SK-N-SH (cell line): ENCODE measurements around the gene SPATA18. TPM values are rescaled to one million over a fixed set of nuclear protein-coding genes. Genes with fewer than 3 reads are reported as not detected.

Source experiments
- CTCF ChIA-PET: fragments of 300-600, 350-600 bp; formaldehyde crosslinking; extraction: SDS; loops from one replicate; lab custom pipeline; 2021; lab: Yijun Ruan, JAX
- POLR2A ChIA-PET: fragments of 350-600 bp; sonication (Branson Sonifier 250); formaldehyde crosslinking; extraction: SDS; loops from one replicate; lab custom pipeline; 2020; ENCODE audit warnings: antibody characterized with exemption, inconsistent platforms; lab: Yijun Ruan, JAX
- DNase-seq: peaks from one replicate; pipeline ENCODE4 v3.0.0; 2012
- H2AFZ ChIP-seq: fragments of 200-600 bp; sonication (generic); 2 replicates; pipeline ENCODE4 v1.8.1; 2016; ENCODE audit warnings: antibody characterized with exemption, mild to moderate bottlenecking, low read depth
- H3F3A ChIP-seq: fragments of 200-600 bp; sonication (generic); replicated peaks from 2 replicates; pipeline ENCODE3; 2016; ENCODE audit warnings: antibody characterized with exemption, mild to moderate bottlenecking; ENCODE audit not compliant: insufficient read depth
- H3K27ac ChIP-seq, 2 experiments: fragments of 200-500 bp in 1 of 2; fragments of 200-600 bp in 1 of 2; sonication (Bioruptor generic) in 1 of 2; sonication (generic), shearing (Covaris generic) in 1 of 2; 2 replicates each; pipeline versions ENCODE4 v1.5.1 to v1.6.1; 2014 to 2016; ENCODE audit warnings: low read depth in 2 of 2, inconsistent platforms in 1 of 2, low read length in 1 of 2, mild to moderate bottlenecking in 1 of 2, mixed read lengths in 1 of 2
- H3K27me3 ChIP-seq: fragments of 200-600 bp; sonication (generic), shearing (Covaris generic); 2 replicates; pipeline ENCODE4 v1.6.1; 2016; ENCODE audit warnings: mixed run types; ENCODE audit not compliant: insufficient read depth
- H3K36me3 ChIP-seq, 2 experiments: fragments of 200-500 bp in 1 of 2; fragments of 200-600 bp in 1 of 2; sonication (Bioruptor generic) in 1 of 2; sonication (generic) in 1 of 2; replicated peaks in 1 of 2; 2 replicates each; pipeline versions ENCODE3 to v1.5.1; 2014 to 2016; ENCODE audit warnings: low read length in 1 of 2, mild to moderate bottlenecking in 1 of 2; ENCODE audit not compliant: insufficient read depth in 2 of 2, control insufficient read depth in 1 of 2
- H3K4me1 ChIP-seq, 2 experiments: fragments of 200-500 bp in 1 of 2; fragments of 200-600 bp in 1 of 2; sonication (Bioruptor generic) in 1 of 2; sonication (generic), shearing (Covaris generic) in 1 of 2; 2 replicates each; pipeline versions ENCODE4 v1.5.1 to v1.6.1; 2014 to 2016; ENCODE audit warnings: low read depth in 1 of 2, low read length in 1 of 2, mixed run types in 1 of 2; ENCODE audit not compliant: insufficient read depth in 2 of 2, control insufficient read depth in 1 of 2
- H3K4me2 ChIP-seq: fragments of 200-600 bp; sonication (generic), shearing (Covaris generic); 2 replicates; pipeline ENCODE4 v1.6.1; 2017; ENCODE audit warnings: mixed run types
- H3K4me3 ChIP-seq, 2 experiments: fragments of 200-500 bp in 1 of 2; fragments of 200-600 bp in 1 of 2; sonication (Bioruptor generic) in 1 of 2; sonication (generic), shearing (Covaris generic) in 1 of 2; 2 replicates each; pipeline versions ENCODE4 v1.5.1 to v1.8.1; 2014 to 2016; ENCODE audit warnings: low read depth in 2 of 2, inconsistent platforms in 1 of 2, low read length in 1 of 2, mild to moderate bottlenecking in 1 of 2, mixed read lengths in 1 of 2, moderate library complexity in 1 of 2
- H3K79me2 ChIP-seq: fragments of 200-600 bp; sonication (generic); 2 replicates; pipeline ENCODE4 v1.8.1; 2017; ENCODE audit warnings: mild to moderate bottlenecking; ENCODE audit not compliant: insufficient read depth
- H3K9ac ChIP-seq: fragments of 200-600 bp; sonication (generic); 2 replicates; pipeline ENCODE4 v1.6.1; 2017; ENCODE audit warnings: mixed run types
- H3K9me2 ChIP-seq: fragments of 200-600 bp; sonication (generic); 2 replicates; pipeline ENCODE4 v1.6.1; 2017; ENCODE audit warnings: mixed run types
- H3K9me3 ChIP-seq: fragments of 200-600 bp; sonication (generic); 2 replicates; pipeline ENCODE4 v1.6.1; 2017; ENCODE audit warnings: mixed run types, mild to moderate bottlenecking, moderate library complexity
- H4K20me1 ChIP-seq: fragments of 200-600 bp; sonication (generic); 2 replicates; pipeline ENCODE4 v1.6.1; 2017; ENCODE audit warnings: mild to moderate bottlenecking, mixed run types; ENCODE audit not compliant: insufficient read depth
- CHD2 ChIP-seq: fragments of 150-350 bp; IDR thresholded peaks from 2 replicates; pipeline ENCODE4 v1.6.1; 2018; ENCODE audit warnings: low read length; ENCODE audit not compliant: partially characterized antibody
- ELF1 ChIP-seq: IDR thresholded peaks from 2 replicates; pipeline ENCODE4 v1.4.0; 2012
- FOSL2 ChIP-seq: IDR thresholded peaks from 2 replicates; pipeline ENCODE4 v1.4.0; 2012; ENCODE audit warnings: low read depth, mild to moderate bottlenecking, moderate library complexity, borderline replicate concordance
- FOXM1 ChIP-seq: IDR thresholded peaks from 2 replicates; pipeline ENCODE4 v1.4.0; 2012; ENCODE audit warnings: low read depth, mild to moderate bottlenecking
- GATA2 ChIP-seq: sonication (generic); formaldehyde crosslinking; IDR thresholded peaks from 2 replicates; pipeline ENCODE4 v1.5.0; 2020; ENCODE audit warnings: mild to moderate bottlenecking, missing genetic modification reagents
- MEF2A ChIP-seq: IDR thresholded peaks from 2 replicates; pipeline ENCODE4 v1.4.0; 2012; ENCODE audit warnings: low read depth, borderline replicate concordance
- NFIC ChIP-seq: IDR thresholded peaks from 2 replicates; pipeline ENCODE4 v1.4.0; 2012; ENCODE audit warnings: borderline replicate concordance
- POLR2AphosphoS5 ChIP-seq: IDR thresholded peaks from 2 replicates; pipeline ENCODE4 v1.6.1; 2012; ENCODE audit warnings: low read depth, low read length
- RAD21 ChIP-seq: IDR thresholded peaks from 2 replicates; pipeline ENCODE4 v1.6.1; 2012; ENCODE audit warnings: mild to moderate bottlenecking, low read length
- RCOR1 ChIP-seq: fragments of 150-350 bp; IDR thresholded peaks from 2 replicates; pipeline ENCODE4 v1.6.1; 2017; ENCODE audit warnings: antibody characterized with exemption, low read length
- RFX5 ChIP-seq: IDR thresholded peaks from 2 replicates; pipeline ENCODE4 v1.6.1; 2012; ENCODE audit warnings: mild to moderate bottlenecking, improper control_type of control experiment, low read length
- RXRA ChIP-seq: IDR thresholded peaks from 2 replicates; pipeline ENCODE4 v1.4.0; 2012; ENCODE audit warnings: low read depth, mild to moderate bottlenecking, borderline replicate concordance
- YY1 ChIP-seq: IDR thresholded peaks from 2 replicates; pipeline ENCODE4 v1.4.0; 2012; ENCODE audit warnings: low read depth, mild to moderate bottlenecking
- WGBS: methylation state at CpG from one replicate; pipeline ENCODE4 v1.1.6; 2017; ENCODE audit warnings: low lambda C conversion rate; 5-methylcytosine and 5-hydroxymethylcytosine counted together
- polyA plus RNA-seq, 3 experiments: library from polyadenylated mRNA; depleted of rRNA; stranded (reverse); fragments of >200 nt; gene quantifications; 2 replicates each; pipeline ENCODE4 v1.2.3, GENCODE V29; 2012
- TF ChIP-seq, protein P1 (sequence below): fragments of 200-600 bp; sonication (generic); IDR thresholded peaks from 2 replicates; pipeline ENCODE4 v1.6.1; 2017; ENCODE audit warnings: antibody characterized with exemption, mild to moderate bottlenecking, moderate library complexity
- TF ChIP-seq, protein P2 (sequence below): IDR thresholded peaks from 2 replicates; pipeline ENCODE4 v1.6.1; 2012; ENCODE audit warnings: mild to moderate bottlenecking, low read depth, low read length, moderate library complexity
- TF ChIP-seq, protein P3 (sequence below): IDR thresholded peaks from 2 replicates; pipeline ENCODE4 v1.4.0; 2012; ENCODE audit warnings: low read depth

The SPATA18 gene
- polyA plus RNA-seq, 1 of the 3 experiments (the other 2 are of a cell fraction): 1.2 TPM

DNA sequence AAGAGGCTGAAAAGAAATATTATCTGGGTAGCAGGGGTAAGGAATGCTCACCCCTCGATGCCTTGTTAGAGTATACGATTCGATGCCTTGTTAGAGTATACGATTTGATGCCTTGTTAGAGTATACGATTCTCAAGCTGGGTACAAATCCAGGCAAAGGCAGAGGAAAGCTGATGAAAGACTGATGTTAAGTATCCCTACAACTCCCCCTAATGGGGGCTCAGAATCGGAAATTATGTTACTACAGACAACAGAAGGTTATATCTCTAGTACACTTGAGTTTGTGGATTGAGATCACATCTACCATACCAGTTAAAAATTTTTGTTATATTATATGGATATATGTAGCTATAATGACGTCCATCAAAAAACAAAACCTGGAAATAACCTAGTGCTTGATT is 35.7 kb upstream of the SPATA18 start:
- no peak overlapping the region for H3K4me2 ChIP-seq
- 92% methylated on average over 7 of the region's 7 CpGs for WGBS
- H3K4me1 ChIP-seq: no peaks in the 10 kb centered on the region
- no peaks in the 10 kb centered on the region for H3K9me2 ChIP-seq
- H3K4me3 ChIP-seq: no peak overlapping the region
- no peaks in the 10 kb centered on the region for H3K27me3 ChIP-seq
- ChIA-PET POLR2A (no interaction called here), CTCF (interaction anchor here (0.6 to 1.5 kb wide), 4 partner anchors 11 to 184 kb away, joined by 3 to 9 read pairs (median 4); no protein-coding TSS in a partner anchor)
- no peaks in the 10 kb centered on the region for H4K20me1 ChIP-seq
- H3K36me3 ChIP-seq: peaks cover 2 to 22% of the 10 kb centered on the region in 2 experiments
- no peak overlapping the region for H2AFZ ChIP-seq
- TF ChIP-seq NFIC (no peak), RAD21 (peak; percentile 47)
- TF ChIP-seq, protein P1, sequence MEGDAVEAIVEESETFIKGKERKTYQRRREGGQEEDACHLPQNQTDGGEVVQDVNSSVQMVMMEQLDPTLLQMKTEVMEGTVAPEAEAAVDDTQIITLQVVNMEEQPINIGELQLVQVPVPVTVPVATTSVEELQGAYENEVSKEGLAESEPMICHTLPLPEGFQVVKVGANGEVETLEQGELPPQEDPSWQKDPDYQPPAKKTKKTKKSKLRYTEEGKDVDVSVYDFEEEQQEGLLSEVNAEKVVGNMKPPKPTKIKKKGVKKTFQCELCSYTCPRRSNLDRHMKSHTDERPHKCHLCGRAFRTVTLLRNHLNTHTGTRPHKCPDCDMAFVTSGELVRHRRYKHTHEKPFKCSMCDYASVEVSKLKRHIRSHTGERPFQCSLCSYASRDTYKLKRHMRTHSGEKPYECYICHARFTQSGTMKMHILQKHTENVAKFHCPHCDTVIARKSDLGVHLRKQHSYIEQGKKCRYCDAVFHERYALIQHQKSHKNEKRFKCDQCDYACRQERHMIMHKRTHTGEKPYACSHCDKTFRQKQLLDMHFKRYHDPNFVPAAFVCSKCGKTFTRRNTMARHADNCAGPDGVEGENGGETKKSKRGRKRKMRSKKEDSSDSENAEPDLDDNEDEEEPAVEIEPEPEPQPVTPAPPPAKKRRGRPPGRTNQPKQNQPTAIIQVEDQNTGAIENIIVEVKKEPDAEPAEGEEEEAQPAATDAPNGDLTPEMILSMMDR: peak; percentile 29; the same call in 1 of the 2 replicates
- H3K9ac ChIP-seq: no peak overlapping the region
- DNase-seq: no peak
- no peak overlapping the region for H3K27ac ChIP-seq
- H3K79me2 ChIP-seq: no peaks in the 10 kb centered on the region
- no peaks in the 10 kb centered on the region for H3K9me3 ChIP-seq
- H3F3A ChIP-seq: no peaks in the 10 kb centered on the region

DNA sequence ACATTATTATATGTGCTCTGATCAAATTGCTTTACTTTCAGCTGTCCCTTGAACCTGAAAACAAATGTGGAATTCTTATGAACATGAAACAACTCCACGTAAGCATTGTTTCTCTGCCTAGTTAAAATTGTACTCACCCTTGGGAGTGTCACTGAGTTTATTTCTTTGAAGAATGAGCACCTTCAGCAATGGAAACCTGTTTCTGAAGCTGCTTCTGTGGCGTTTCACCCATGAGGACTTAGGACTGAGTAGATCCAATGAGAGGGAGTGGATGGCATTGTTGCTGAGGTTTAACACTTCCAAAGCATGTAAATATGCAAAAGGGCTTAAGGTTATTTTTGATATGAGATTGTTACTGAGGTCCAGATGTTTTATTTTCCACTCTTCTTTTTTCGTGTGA is 34.1 kb upstream of the SPATA18 start:
- POLR2A ChIA-PET: no interaction called here
- no peak overlapping the region for H3K27ac ChIP-seq
- TF ChIP-seq ELF1 (no peak), YY1 (no peak), RFX5 (no peak), NFIC (no peak), POLR2AphosphoS5 (no peak), RAD21 (no peak), GATA2 (CRISPR knock-in tag) (no peak), RCOR1 (no peak), CHD2 (no peak), RXRA (no peak), MEF2A (no peak), FOXM1 (no peak), FOSL2 (no peak)
- TF ChIP-seq, protein P2, sequence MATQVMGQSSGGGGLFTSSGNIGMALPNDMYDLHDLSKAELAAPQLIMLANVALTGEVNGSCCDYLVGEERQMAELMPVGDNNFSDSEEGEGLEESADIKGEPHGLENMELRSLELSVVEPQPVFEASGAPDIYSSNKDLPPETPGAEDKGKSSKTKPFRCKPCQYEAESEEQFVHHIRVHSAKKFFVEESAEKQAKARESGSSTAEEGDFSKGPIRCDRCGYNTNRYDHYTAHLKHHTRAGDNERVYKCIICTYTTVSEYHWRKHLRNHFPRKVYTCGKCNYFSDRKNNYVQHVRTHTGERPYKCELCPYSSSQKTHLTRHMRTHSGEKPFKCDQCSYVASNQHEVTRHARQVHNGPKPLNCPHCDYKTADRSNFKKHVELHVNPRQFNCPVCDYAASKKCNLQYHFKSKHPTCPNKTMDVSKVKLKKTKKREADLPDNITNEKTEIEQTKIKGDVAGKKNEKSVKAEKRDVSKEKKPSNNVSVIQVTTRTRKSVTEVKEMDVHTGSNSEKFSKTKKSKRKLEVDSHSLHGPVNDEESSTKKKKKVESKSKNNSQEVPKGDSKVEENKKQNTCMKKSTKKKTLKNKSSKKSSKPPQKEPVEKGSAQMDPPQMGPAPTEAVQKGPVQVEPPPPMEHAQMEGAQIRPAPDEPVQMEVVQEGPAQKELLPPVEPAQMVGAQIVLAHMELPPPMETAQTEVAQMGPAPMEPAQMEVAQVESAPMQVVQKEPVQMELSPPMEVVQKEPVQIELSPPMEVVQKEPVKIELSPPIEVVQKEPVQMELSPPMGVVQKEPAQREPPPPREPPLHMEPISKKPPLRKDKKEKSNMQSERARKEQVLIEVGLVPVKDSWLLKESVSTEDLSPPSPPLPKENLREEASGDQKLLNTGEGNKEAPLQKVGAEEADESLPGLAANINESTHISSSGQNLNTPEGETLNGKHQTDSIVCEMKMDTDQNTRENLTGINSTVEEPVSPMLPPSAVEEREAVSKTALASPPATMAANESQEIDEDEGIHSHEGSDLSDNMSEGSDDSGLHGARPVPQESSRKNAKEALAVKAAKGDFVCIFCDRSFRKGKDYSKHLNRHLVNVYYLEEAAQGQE: no peak
- TF ChIP-seq, protein P3, sequence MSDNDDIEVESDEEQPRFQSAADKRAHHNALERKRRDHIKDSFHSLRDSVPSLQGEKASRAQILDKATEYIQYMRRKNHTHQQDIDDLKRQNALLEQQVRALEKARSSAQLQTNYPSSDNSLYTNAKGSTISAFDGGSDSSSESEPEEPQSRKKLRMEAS: no peak
- H3K9me3 ChIP-seq: no peaks in the 10 kb centered on the region
- H3K4me2 ChIP-seq: no peak overlapping the region
- CTCF ChIA-PET: interaction anchor here (1.0 kb wide), 1 partner anchor 9 kb away, joined by 4 read pairs; no protein-coding TSS in a partner anchor
- H3K9ac ChIP-seq: no peak overlapping the region
- peaks cover 6 to 20% of the 10 kb centered on the region in 2 experiments for H3K36me3 ChIP-seq
- no peaks in the 10 kb centered on the region for H3K79me2 ChIP-seq
- no peaks in the 10 kb centered on the region for H3K4me1 ChIP-seq
- no peak overlapping the region for H3K4me3 ChIP-seq
- DNase-seq: no peak
- H3F3A ChIP-seq: no peaks in the 10 kb centered on the region
- H2AFZ ChIP-seq: no peak overlapping the region
- no peaks in the 10 kb centered on the region for H3K9me2 ChIP-seq
- no peaks in the 10 kb centered on the region for H4K20me1 ChIP-seq
- WGBS: 91% methylated on average over 3 of the region's 3 CpGs
- H3K27me3 ChIP-seq: no peaks in the 10 kb centered on the region
